GM21360 (cell line): Measurements from ENCODE around the gene DIDO1.

Source experiments
- ATAC-seq: cut with Tn5 transposase; IDR thresholded peaks from one replicate; pipeline ENCODE4 v1.9.1; 2021; ENCODE audit warnings: mild to moderate bottlenecking, moderate library complexity; ENCODE audit not compliant: unreplicated experiment

DIDO1 gene

GRCh38 chr20:62898093-62898964, 28.0 kb downstream of the DIDO1 start:
- no peak for ATAC-seq

- no peak for ATAC-seq
Observed at GRCh38 chr20:62897666-62898065, 28.6 kb downstream of the DIDO1 start.

GRCh38 chr20:62896526-62896925, 29.8 kb downstream of the DIDO1 start:
- ATAC-seq = no peak

GRCh38 chr20:62895539-62895938, 30.8 kb downstream of the DIDO1 start:
- no peak for ATAC-seq

GRCh38 chr20:62894261-62894660, 32.0 kb downstream of the DIDO1 start:
- no peak for ATAC-seq

GRCh38 chr20:62893700-62894099, 32.6 kb downstream of the DIDO1 start:
- no peak for ATAC-seq

- ATAC-seq = no peak
Observed at GRCh38 chr20:62892348-62893304, 33.7 kb downstream of the DIDO1 start.

GRCh38 chr20:62891111-62891510, 35.2 kb downstream of the DIDO1 start:
- no peak for ATAC-seq

GRCh38 chr20:62890444-62890843, 35.9 kb downstream of the DIDO1 start:
- no peak for ATAC-seq

GRCh38 chr20:62889871-62890270, 36.4 kb downstream of the DIDO1 start:
- no peak for ATAC-seq

- no peak for ATAC-seq
Observed at GRCh38 chr20:62889411-62889810, 36.9 kb downstream of the DIDO1 start.

GRCh38 chr20:62888910-62889309, 37.4 kb downstream of the DIDO1 start:
- no peak for ATAC-seq

- ATAC-seq = no peak
Observed at GRCh38 chr20:62888406-62888805, 37.9 kb downstream of the DIDO1 start.

- no peak for ATAC-seq
Observed at GRCh38 chr20:62887860-62888239, 38.5 kb downstream of the DIDO1 start.

GRCh38 chr20:62887152-62887859, 39.0 kb downstream of the DIDO1 start:
- no peak for ATAC-seq

GRCh38 chr20:62886709-62887058, 39.6 kb downstream of the DIDO1 start:
- no peak for ATAC-seq

GRCh38 chr20:62885896-62886708, 40.2 kb downstream of the DIDO1 start:
- no peak for ATAC-seq

GRCh38 chr20:62885046-62885895, 41.0 kb downstream of the DIDO1 start:
- no peak for ATAC-seq

GRCh38 chr20:62884556-62884955, 41.7 kb downstream of the DIDO1 start:
- no peak for ATAC-seq
